ENCODE results near the gene KNSTRN.
A peak's percentile ranks its signal among the peaks of the same experiment; 100 is the strongest.

DNA sequence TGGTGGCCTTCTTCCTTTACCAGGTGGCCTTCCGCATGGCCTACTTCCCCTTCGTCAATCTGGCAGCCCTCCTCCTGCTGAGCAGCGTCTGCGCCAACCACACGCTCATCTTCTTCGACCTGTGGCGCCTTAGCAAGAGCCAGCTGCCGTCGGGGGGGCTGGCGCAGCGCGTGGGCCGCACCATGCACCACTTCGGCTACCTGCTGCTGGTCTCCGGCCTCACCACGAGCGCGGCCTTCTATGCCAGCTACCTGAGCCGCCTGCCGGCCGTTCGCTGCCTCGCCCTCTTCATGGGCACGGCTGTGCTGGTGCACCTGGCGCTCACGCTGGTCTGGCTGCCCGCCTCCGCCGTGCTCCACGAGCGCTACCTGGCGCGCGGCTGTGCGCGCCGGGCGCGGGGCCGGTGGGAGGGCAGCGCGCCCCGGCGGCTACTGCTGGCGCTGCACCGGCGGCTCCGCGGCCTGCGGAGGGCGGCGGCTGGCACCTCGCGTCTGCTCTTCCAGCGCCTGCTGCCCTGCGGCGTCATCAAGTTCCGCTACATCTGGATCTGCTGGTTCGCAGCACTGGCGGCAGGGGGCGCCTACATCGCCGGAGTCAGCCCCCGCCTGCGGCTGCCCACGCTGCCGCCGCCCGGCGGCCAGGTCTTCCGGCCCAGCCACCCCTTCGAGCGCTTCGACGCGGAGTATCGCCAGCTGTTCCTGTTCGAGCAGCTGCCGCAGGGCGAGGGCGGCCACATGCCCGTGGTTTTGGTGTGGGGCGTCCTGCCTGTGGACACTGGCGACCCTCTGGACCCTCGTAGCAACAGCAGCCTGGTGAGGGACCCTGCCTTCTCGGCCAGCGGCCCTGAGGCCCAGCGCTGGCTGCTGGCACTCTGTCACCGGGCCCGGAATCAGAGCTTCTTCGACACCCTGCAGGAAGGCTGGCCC lies 14.6 kb upstream of the KNSTRN start:
- TF ChIP-seq, protein P1, sequence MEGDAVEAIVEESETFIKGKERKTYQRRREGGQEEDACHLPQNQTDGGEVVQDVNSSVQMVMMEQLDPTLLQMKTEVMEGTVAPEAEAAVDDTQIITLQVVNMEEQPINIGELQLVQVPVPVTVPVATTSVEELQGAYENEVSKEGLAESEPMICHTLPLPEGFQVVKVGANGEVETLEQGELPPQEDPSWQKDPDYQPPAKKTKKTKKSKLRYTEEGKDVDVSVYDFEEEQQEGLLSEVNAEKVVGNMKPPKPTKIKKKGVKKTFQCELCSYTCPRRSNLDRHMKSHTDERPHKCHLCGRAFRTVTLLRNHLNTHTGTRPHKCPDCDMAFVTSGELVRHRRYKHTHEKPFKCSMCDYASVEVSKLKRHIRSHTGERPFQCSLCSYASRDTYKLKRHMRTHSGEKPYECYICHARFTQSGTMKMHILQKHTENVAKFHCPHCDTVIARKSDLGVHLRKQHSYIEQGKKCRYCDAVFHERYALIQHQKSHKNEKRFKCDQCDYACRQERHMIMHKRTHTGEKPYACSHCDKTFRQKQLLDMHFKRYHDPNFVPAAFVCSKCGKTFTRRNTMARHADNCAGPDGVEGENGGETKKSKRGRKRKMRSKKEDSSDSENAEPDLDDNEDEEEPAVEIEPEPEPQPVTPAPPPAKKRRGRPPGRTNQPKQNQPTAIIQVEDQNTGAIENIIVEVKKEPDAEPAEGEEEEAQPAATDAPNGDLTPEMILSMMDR (IDR thresholded peaks at IDR 0.05 in 4 of 5, conservative IDR thresholded peaks at IDR 0.05 in 1 of 5), result peak; percentile 81 to 97 (median 93)
- TF ChIP-seq POLR2A (IDR thresholded peaks at IDR 0.05), result no peak
